Nephron progenitor cell (in vitro differentiated cells): ENCODE data around the gene PRKCI.
"Not testable (repeated sequence)": the region's sequence is repeated elsewhere in the genome, so short reads cannot be mapped to it uniquely, and the experiment has no call there.

Source experiments
- DNase-seq: peaks from one replicate; pipeline ENCODE4 v3.0.0; 2021
- H3K27ac Mint-ChIP-seq: 2 replicates; pipeline ENCODE4 v1.8.0; 2021; ENCODE audit warnings: mild to moderate bottlenecking, moderate library complexity, mixed read lengths
- H3K27me3 Mint-ChIP-seq: 2 replicates; pipeline ENCODE4 v1.8.0; 2021; ENCODE audit warnings: mild to moderate bottlenecking, low read depth, mixed read lengths; ENCODE audit not compliant: poor library complexity
- H3K36me3 Mint-ChIP-seq: 2 replicates; pipeline ENCODE4 v1.8.0; 2021; ENCODE audit warnings: low read depth, mixed read lengths
- H3K4me1 Mint-ChIP-seq: 2 replicates; pipeline ENCODE4 v1.8.0; 2021; ENCODE audit warnings: mixed read lengths
- H3K4me3 Mint-ChIP-seq: 2 replicates; pipeline ENCODE4 v1.8.0; 2021; ENCODE audit warnings: mild to moderate bottlenecking, moderate library complexity, mixed read lengths
- H3K9me3 Mint-ChIP-seq: 2 replicates; pipeline ENCODE4 v1.8.0; 2021; ENCODE audit warnings: mild to moderate bottlenecking, moderate library complexity, mixed read lengths
- CTCF ChIP-seq: fragments of 200-600 bp; sonication (generic); IDR thresholded peaks from 2 replicates; pipeline ENCODE4 v1.5.0; 2021; ENCODE audit warnings: antibody characterized with exemption

PRKCI gene

DNA sequence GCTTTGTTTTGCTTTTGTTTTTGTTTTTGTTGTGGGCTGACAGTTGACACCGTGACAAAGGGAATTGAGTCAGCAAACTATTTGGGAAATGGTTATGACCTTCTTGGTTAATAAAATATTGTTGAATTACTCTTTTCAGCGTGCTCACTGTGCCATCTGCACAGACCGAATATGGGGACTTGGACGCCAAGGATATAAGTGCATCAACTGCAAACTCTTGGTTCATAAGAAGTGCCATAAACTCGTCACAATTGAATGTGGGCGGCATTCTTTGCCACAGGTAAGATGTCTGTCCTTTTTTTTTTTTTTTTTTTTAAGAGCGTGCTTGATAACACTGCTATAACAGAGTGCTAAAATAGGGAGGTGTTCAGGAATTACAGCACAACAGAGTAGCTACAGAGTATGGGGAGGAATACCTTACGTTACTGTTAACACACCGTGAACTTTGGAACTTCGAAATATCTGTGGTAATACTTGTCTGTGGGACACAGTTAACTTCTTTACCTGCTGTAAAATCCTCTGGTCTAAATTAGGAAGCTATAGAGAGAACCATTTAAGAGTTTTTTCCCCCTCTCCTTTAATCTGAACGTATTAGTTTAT lies 48.2 kb downstream of the PRKCI start:
- Mint-ChIP-seq H3K4me3 (no peak overlapping the region), H3K27ac (peak overlapping the region; percentile 89), H3K27me3 (no peaks in the 10 kb centered on the region), H3K9me3 (no peaks in the 10 kb centered on the region), H3K36me3 (peaks cover 71% of the 10 kb centered on the region), H3K4me1 (peaks cover 5% of the 10 kb centered on the region)
- no peak for DNase-seq
- TF ChIP-seq CTCF: no peak

- no peak for DNase-seq
- H3K9me3 Mint-ChIP-seq: no peaks in the 10 kb centered on the region
- H3K36me3 Mint-ChIP-seq: peaks cover 92% of the 10 kb centered on the region
- peaks cover 5% of the 10 kb centered on the region for H3K4me1 Mint-ChIP-seq
- H3K27ac Mint-ChIP-seq: no peak overlapping the region
- H3K4me3 Mint-ChIP-seq: no peak overlapping the region
- H3K27me3 Mint-ChIP-seq: no peaks in the 10 kb centered on the region
- TF ChIP-seq CTCF: no peak
Observed at GRCh38 chr3:170274641-170275040, 52.4 kb downstream of the PRKCI start.

DNA sequence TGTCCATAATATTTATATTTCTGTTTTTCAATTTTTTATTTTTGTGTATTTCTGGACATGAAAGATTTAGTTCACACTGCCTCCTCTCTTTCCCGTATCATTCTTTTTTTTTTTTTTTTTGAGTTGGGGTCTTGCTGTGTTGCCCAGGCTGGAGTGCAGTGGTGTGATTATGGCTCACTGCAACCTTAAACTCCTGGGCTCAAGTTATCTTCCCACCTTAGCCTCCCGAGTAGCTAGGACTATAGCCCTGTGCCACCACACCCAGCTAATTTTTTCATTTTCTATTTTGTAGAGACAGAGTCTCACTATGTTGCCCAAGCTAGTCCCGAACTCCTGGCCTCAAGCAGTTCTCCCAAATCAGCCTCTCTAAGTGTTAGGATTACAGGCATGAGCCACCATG lies 53.6 kb downstream of the PRKCI start:
- Mint-ChIP-seq H3K4me1 (no peaks in the 10 kb centered on the region), H3K27ac (no peak overlapping the region), H3K4me3 (no peak overlapping the region), H3K36me3 (peaks cover 90% of the 10 kb centered on the region), H3K9me3 (no peaks in the 10 kb centered on the region), H3K27me3 (no peaks in the 10 kb centered on the region)
- DNase-seq: no peak
- no peak for TF ChIP-seq CTCF

GRCh38 chr3:170277311-170277710 lies 55.1 kb downstream of the PRKCI start:
- not testable (repeated sequence) for H3K9me3 Mint-ChIP-seq, DNase-seq, H3K27ac Mint-ChIP-seq, H3K4me3 Mint-ChIP-seq, H3K4me1 Mint-ChIP-seq, H3K27me3 Mint-ChIP-seq
- peaks cover 86% of the 10 kb centered on the region for H3K36me3 Mint-ChIP-seq

- H3K4me1 Mint-ChIP-seq: no peaks in the 10 kb centered on the region
- TF ChIP-seq CTCF: no peak
- H3K27ac Mint-ChIP-seq: no peak overlapping the region
- DNase-seq: no peak
- H3K36me3 Mint-ChIP-seq: peaks cover 86% of the 10 kb centered on the region
- H3K4me3 Mint-ChIP-seq: no peak overlapping the region
- H3K27me3 Mint-ChIP-seq: no peaks in the 10 kb centered on the region
- H3K9me3 Mint-ChIP-seq: no peaks in the 10 kb centered on the region
Observed at GRCh38 chr3:170277833-170278580, 55.8 kb downstream of the PRKCI start.

DNA sequence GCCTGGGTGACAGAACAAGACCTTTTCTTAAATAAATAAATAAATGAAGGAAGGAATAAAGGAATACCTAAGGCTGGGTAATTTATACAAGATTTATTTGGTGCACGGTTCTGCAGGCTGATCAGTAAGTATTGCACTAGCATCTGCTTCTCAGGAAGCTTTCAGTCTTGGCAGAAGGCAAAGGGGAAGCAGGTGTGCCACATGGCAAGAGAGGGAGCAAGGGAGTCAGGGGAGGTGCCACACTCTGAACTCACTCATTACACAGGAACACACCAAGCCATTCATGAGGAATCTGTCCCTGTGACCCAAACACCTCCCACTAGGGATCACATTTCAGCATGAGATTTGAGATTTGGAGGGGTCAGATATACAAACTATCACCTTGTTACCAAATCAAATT lies 56.4 kb downstream of the PRKCI start:
- TF ChIP-seq CTCF: no peak
- Mint-ChIP-seq H3K9me3 (no peaks in the 10 kb centered on the region), H3K36me3 (peaks cover 86% of the 10 kb centered on the region), H3K27ac (no peak overlapping the region), H3K27me3 (no peaks in the 10 kb centered on the region), H3K4me1 (no peaks in the 10 kb centered on the region), H3K4me3 (no peak overlapping the region)
- DNase-seq: no peak
